GM10248 (cell line): ENCODE measurements around the gene EMILIN1.

Experiments used
- CTCF ChIA-PET: fragments of 300-600 bp; sonication (Branson Sonifier 250); formaldehyde crosslinking; extraction: SDS; loops from one replicate; lab custom pipeline; 2021; ENCODE audit warnings: antibody characterized with exemption; lab: Yijun Ruan, JAX
- POLR2A ChIA-PET: fragments of 350-650 bp; sonication (Branson Sonifier 250); formaldehyde crosslinking; extraction: SDS; loops from one replicate; lab custom pipeline; 2020; ENCODE audit warnings: antibody characterized with exemption; lab: Yijun Ruan, JAX
- DNase-seq: peaks from one replicate; pipeline ENCODE4 v3.0.0; 2012; ENCODE audit errors: extremely low spot score
- TF ChIP-seq, protein P1 (sequence below): IDR thresholded peaks from 2 replicates; pipeline ENCODE4 v1.5.1; 2012; ENCODE audit warnings: mild to moderate bottlenecking, low read depth; ENCODE audit errors: extremely low read depth, missing control alignments, control extremely low read depth

EMILIN1 gene

DNA sequence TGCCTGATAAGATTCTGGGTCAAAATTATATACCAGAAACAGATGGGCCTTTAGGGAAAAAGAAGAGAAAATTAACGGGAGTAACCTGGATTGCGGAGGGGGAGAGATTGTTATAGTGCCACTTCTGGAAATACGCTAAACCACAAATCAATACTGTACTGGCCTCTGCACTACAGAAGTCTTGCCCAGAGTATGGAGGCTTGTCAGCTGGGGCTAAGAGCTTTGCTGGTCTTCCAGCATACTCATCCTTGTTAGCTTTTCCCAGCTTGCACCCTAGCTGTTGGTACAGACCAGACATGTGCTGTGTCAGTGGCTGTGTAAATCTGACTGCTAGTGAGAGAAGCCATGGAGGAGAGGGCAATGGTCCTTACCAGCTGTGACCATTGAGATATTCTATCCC is 18.1 kb upstream of the EMILIN1 start:
- ChIA-PET POLR2A (interaction anchor here (1.1 to 2.7 kb wide), 3 partner anchors 10 to 27 kb away, joined by 3 to 12 read pairs (median 7); partner anchors contain the start of genes KHK and OST4), CTCF (interaction anchor here (1.1 to 1.4 kb wide), 2 partner anchors 17 to 27 kb away, joined by 3 to 4 read pairs; no protein-coding TSS in a partner anchor)
- no peak for DNase-seq
- TF ChIP-seq, protein P1, sequence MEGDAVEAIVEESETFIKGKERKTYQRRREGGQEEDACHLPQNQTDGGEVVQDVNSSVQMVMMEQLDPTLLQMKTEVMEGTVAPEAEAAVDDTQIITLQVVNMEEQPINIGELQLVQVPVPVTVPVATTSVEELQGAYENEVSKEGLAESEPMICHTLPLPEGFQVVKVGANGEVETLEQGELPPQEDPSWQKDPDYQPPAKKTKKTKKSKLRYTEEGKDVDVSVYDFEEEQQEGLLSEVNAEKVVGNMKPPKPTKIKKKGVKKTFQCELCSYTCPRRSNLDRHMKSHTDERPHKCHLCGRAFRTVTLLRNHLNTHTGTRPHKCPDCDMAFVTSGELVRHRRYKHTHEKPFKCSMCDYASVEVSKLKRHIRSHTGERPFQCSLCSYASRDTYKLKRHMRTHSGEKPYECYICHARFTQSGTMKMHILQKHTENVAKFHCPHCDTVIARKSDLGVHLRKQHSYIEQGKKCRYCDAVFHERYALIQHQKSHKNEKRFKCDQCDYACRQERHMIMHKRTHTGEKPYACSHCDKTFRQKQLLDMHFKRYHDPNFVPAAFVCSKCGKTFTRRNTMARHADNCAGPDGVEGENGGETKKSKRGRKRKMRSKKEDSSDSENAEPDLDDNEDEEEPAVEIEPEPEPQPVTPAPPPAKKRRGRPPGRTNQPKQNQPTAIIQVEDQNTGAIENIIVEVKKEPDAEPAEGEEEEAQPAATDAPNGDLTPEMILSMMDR, result no peak

- ChIA-PET POLR2A (interaction anchor here (1.2 kb wide), 1 partner anchor 14 kb away, joined by 5 read pairs; the partner anchor contains the start of gene AGBL5), CTCF (interaction anchor here (0.9 to 2.8 kb wide), 8 partner anchors 9 to 104 kb away, joined by 3 to 13 read pairs (median 6); partner anchors contain the start of genes AGBL5 and KHK)
- TF ChIP-seq, protein P1, result no peak
- DNase-seq, result no peak
These were observed 13.3 kb upstream of the EMILIN1 start for GRCh38 chr2:27065128-27065527.

DNA sequence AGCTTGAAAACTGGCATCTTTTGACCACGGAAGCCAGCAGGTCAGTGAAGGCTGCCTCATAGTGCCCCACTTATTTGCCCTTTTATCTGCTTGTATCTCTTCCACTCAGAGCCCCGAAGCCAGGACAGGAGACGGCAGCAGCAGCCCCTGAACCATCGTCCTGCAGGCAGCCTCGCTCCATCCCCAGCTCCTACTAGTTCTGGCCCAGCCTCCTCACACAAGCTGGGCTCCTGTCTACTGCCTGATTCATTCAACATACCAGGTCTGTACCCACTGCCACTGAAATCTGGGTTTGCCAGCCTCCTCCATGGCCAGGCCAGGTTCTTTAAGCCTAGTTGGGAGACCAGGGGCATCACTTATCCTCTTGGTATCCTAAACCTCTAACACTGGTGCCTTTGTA is 11.0 kb upstream of the EMILIN1 start:
- POLR2A ChIA-PET, result interaction anchor here (0.7 to 1.2 kb wide), 2 partner anchors 11 to 368 kb away, joined by 4 read pairs; no protein-coding TSS in a partner anchor
- TF ChIP-seq, protein P1, result no peak
- CTCF ChIA-PET, result interaction anchor here (1.0 to 3.7 kb wide), 6 partner anchors 9 to 106 kb away, joined by 3 to 16 read pairs (median 10); partner anchors contain the start of gene AGBL5

GRCh38 chr2:27069436-27069835 is 9.0 kb upstream of the EMILIN1 start:
- CTCF ChIA-PET, result interaction anchor here (1.9 to 3.7 kb wide), 3 partner anchors 11 to 19 kb away, joined by 4 to 13 read pairs (median 9); no protein-coding TSS in a partner anchor
- no peak for DNase-seq
- TF ChIP-seq, protein P1, result no peak
- POLR2A ChIA-PET, result interaction anchor here (1.1 kb wide), 1 partner anchor 18 kb away, joined by 3 read pairs; the partner anchor contains the start of gene AGBL5

More for the DNA sequence above, 11.0 kb upstream of the EMILIN1 start:
- no peak for DNase-seq

DNA sequence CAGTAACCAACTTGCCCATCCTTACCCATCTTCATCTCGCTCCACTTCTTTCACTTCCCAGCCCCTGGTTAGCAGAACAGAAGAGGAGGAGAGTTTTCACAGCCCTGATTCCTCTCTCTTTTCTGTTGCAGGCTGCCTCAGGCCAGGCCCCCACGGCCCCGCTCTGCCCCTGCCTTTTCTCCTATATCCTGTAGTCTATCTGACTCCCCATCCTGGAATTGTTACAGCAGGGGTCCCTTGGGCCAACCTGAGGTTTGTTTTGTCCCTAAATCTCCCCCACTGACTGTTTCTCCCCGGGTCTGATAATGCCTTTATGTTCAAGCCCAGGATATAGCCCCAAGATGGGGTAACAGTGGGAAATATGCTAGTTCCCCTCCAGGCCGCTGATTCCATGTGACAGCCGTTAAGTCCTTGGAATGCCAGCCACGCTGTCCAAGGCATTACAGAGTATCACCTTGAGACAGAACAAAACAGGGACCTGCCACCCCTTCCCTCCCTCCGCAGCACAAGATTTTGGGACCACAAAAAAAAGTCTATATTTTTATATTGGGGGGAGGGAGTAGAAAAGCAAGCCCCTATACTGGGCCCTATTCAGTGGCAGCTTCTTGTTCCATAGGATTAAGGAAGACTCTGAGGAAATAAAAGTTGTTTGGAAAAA is 8.3 kb upstream of the EMILIN1 start:
- DNase-seq, result no peak
- CTCF ChIA-PET, result interaction anchor here (1.9 to 4.7 kb wide), 3 partner anchors 12 to 18 kb away, joined by 4 to 42 read pairs (median 9); no protein-coding TSS in a partner anchor
- POLR2A ChIA-PET, result no interaction called here
- TF ChIP-seq, protein P1, result no peak

- TF ChIP-seq, protein P1, result no peak
- no peak for DNase-seq
- ChIA-PET POLR2A (interaction anchor here (0.6 to 1.4 kb wide), 6 partner anchors 8 to 308 kb away, joined by 3 to 12 read pairs (median 4); partner anchors contain the start of gene AGBL5), CTCF (interaction anchor here (0.7 to 5.2 kb wide), 9 partner anchors 9 to 109 kb away, joined by 3 to 42 read pairs (median 6); partner anchors contain the start of genes AGBL5 and KHK)
These were observed 7.7 kb upstream of the EMILIN1 start for GRCh38 chr2:27070653-27071276.
